HFFc6 (cell line): ENCODE measurements around the gene SBF1. TPM values are rescaled to one million over a fixed set of nuclear protein-coding genes. Genes with fewer than 3 reads are reported as not detected.

Experiments used
- DNase-seq: peaks from one replicate; pipeline ENCODE4 v3.0.0-alpha.2; 2018
- H3K27ac Mint-ChIP-seq: 2 replicates; pipeline ENCODE4 v1.8.0; 2020; ENCODE audit warnings: mild to moderate bottlenecking, mixed read lengths
- H3K27me3 Mint-ChIP-seq: 2 replicates; pipeline ENCODE4 v1.8.0; 2021; ENCODE audit warnings: mild to moderate bottlenecking, moderate library complexity, mixed read lengths; ENCODE audit not compliant: insufficient read depth
- H3K36me3 Mint-ChIP-seq: 2 replicates; pipeline ENCODE4 v1.8.0; 2021; ENCODE audit warnings: low read depth, mixed read lengths
- H3K4me1 Mint-ChIP-seq: 2 replicates; pipeline ENCODE4 v1.8.0; 2020; ENCODE audit warnings: low read depth, mixed read lengths
- H3K4me3 Mint-ChIP-seq: 2 replicates; pipeline ENCODE4 v1.8.0; 2020; ENCODE audit warnings: mild to moderate bottlenecking, moderate library complexity, mixed read lengths
- H3K9me3 Mint-ChIP-seq: 2 replicates; pipeline ENCODE4 v1.8.0; 2020; ENCODE audit warnings: mild to moderate bottlenecking, mixed read lengths
- total RNA-seq, 6 experiments: library from RNA; stranded (reverse); fragmentation: NEBNext Ultra II Directional; extraction: Animal tissue kit (Norgen Biotek cat#: 25700); gene quantifications; 2 replicates in 1 of 6; 3 replicates in 5 of 6; pipeline ENCODE4 v1.2.3, GENCODE V29; 2021
- TF ChIP-seq, protein P1 (sequence below): fragments of 200-600 bp; sonication (generic); IDR thresholded peaks from 2 replicates; pipeline ENCODE4 v1.5.0; 2021; ENCODE audit warnings: antibody characterized with exemption, mild to moderate bottlenecking

Gene SBF1
- total RNA-seq, 6 experiments from 2014 or later = 63.9 to 76.7 (median 71.2) TPM

DNA sequence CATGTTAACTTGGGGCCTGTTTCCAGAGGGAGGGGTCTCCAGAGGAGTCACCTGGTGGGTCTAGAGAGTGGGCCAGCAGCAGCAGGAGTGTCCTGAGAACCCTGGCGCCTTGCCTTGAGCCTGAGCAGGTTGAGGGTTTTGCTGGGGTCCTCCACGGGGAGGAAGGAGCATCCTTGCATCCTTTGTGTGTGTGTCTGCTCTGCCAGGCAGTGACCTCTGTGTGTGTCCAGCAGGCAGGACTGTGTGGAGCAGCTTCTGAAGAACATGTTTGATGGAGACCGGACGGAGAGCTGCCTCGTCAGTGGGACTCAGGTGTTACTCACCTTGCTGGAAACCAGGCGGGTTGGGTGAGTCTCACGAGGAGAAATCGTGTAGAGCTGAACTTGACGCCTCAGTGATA lies 55.7 kb downstream of the SBF1 start:
- Mint-ChIP-seq H3K27ac (no peak overlapping the region), H3K4me3 (no peak overlapping the region), H3K36me3 (peaks cover 21% of the 10 kb centered on the region; the same call in 1 of the 2 replicates), H3K4me1 (no peaks in the 10 kb centered on the region), H3K27me3 (peaks cover 5% of the 10 kb centered on the region), H3K9me3 (no peaks in the 10 kb centered on the region)
- DNase-seq = no peak
- TF ChIP-seq, protein P1, sequence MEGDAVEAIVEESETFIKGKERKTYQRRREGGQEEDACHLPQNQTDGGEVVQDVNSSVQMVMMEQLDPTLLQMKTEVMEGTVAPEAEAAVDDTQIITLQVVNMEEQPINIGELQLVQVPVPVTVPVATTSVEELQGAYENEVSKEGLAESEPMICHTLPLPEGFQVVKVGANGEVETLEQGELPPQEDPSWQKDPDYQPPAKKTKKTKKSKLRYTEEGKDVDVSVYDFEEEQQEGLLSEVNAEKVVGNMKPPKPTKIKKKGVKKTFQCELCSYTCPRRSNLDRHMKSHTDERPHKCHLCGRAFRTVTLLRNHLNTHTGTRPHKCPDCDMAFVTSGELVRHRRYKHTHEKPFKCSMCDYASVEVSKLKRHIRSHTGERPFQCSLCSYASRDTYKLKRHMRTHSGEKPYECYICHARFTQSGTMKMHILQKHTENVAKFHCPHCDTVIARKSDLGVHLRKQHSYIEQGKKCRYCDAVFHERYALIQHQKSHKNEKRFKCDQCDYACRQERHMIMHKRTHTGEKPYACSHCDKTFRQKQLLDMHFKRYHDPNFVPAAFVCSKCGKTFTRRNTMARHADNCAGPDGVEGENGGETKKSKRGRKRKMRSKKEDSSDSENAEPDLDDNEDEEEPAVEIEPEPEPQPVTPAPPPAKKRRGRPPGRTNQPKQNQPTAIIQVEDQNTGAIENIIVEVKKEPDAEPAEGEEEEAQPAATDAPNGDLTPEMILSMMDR = no peak

DNA sequence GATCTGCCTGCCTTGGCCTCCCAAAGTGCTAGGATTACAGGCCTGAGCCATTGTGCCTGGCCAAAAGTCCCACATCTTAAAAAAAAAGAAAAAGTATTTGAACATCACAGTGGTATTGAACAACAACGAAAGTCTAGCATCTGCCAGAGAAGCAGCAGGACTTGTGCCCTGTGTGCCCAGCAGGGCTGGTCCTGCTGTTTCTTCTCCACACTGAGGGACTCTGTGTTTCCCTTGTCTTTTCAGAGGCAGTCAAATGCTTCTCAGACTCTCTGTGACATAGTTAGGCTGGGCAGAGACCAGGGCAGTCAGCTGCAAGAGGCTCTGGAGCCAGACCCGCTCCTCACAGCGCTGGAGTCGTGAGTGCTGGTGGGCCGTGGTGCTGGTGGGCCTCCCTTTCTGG lies 56.2 kb downstream of the SBF1 start:
- DNase-seq = no peak
- H3K27me3 Mint-ChIP-seq = peaks cover 5% of the 10 kb centered on the region
- H3K27ac Mint-ChIP-seq = no peak overlapping the region
- no peaks in the 10 kb centered on the region for H3K9me3 Mint-ChIP-seq
- no peak overlapping the region for H3K4me3 Mint-ChIP-seq
- no peaks in the 10 kb centered on the region for H3K4me1 Mint-ChIP-seq
- H3K36me3 Mint-ChIP-seq = peaks cover 19% of the 10 kb centered on the region; the same call in 1 of the 2 replicates
- TF ChIP-seq, protein P1 = no peak

DNA sequence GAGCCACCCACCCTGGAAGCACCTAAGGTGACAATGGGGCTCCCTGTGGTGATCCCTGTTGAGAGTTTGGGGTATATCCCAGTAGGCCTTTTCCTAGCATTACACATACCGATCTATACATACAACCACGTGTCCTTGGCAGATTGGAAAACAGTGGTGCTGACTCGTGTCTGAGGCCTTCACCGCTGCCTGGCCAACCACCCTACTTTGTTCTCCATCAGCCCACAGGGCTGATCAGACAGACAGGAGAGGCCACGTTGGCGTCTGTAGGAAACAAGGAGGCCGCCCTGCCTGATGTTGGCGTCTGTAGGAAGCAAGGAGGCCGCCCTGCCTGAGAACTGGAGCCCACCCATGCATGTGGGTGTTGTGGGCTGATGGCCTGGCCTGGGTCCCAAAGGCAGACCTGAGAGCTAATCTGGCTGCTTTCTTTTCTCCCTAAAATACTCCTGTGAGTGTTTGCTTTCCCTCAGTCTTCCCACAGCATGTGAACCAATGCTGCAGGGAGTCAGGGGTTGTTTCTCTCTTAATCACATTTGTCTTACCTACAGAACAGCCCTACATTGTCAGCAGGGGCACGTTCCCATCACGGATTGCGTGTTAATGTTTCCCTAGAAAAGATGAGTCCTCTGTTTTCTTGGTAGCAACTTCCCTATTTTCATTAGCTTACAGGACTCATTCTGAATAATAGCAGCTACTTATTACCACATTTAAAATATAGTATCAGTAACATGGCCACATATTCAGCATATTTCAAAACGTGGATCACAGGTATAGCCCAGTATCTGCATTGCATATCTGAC lies 57.2 kb downstream of the SBF1 start:
- Mint-ChIP-seq H3K27me3 (peaks cover 5% of the 10 kb centered on the region), H3K9me3 (no peaks in the 10 kb centered on the region), H3K4me3 (no peak overlapping the region), H3K27ac (no peak overlapping the region), H3K4me1 (no peaks in the 10 kb centered on the region), H3K36me3 (peaks cover 19% of the 10 kb centered on the region; the same call in 1 of the 2 replicates)
- TF ChIP-seq, protein P1 = no peak
- no peak for DNase-seq

DNA sequence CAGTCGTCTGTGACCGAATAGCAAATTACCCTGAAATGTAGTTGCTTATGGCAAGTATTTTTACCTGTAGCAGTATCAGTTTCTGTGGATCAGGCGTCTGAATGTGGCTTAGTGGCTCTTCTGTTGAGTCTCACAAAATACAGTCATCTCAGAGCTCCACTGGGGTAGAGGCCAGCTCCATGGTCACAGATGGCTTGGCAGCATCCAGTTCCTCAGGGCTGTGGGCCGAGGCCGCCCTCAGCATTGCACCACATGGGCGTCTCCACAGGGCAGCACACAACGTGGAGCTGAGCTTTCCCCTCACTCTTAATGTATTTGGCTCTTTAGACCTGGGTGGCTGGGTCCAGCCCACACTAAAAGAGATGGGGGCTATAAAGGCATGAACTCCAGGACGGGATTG lies 57.8 kb downstream of the SBF1 start:
- H3K36me3 Mint-ChIP-seq = peaks cover 19% of the 10 kb centered on the region; the same call in 1 of the 2 replicates
- H3K9me3 Mint-ChIP-seq = no peaks in the 10 kb centered on the region
- H3K4me1 Mint-ChIP-seq = no peaks in the 10 kb centered on the region
- H3K27ac Mint-ChIP-seq = no peak overlapping the region
- H3K27me3 Mint-ChIP-seq = peaks cover 5% of the 10 kb centered on the region
- TF ChIP-seq, protein P1 = no peak
- DNase-seq = no peak
- H3K4me3 Mint-ChIP-seq = no peak overlapping the region

DNA sequence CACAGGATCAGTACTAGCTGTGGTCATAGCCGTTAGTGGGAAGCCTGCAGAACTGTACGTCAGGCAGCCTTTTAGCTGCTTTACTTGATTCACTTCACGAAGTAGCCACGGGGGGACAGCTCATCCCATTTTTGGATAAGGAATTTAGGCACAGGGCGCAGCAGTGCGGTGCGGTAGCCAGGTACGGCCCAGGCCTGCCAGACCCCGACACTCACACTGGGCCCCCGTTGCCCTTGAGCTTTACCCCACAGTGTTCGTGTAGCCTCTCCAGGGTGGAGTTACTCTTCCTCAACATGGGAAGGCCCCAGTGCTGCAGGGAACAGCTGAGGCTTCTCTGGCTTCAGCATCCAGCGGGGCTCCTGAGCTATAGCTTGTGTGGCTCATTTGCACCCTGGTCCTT lies 59.4 kb downstream of the SBF1 start:
- Mint-ChIP-seq H3K4me1 (no peaks in the 10 kb centered on the region), H3K36me3 (peaks cover 19% of the 10 kb centered on the region; the same call in 1 of the 2 replicates), H3K9me3 (no peaks in the 10 kb centered on the region), H3K27ac (no peak overlapping the region), H3K4me3 (no peak overlapping the region), H3K27me3 (peaks cover 5% of the 10 kb centered on the region)
- no peak for DNase-seq
- TF ChIP-seq, protein P1 = no peak
